ENCODE results near the gene PCF11.
A peak's percentile ranks its signal among the peaks of the same experiment; 100 is the strongest.

The PCF11 gene

DNA sequence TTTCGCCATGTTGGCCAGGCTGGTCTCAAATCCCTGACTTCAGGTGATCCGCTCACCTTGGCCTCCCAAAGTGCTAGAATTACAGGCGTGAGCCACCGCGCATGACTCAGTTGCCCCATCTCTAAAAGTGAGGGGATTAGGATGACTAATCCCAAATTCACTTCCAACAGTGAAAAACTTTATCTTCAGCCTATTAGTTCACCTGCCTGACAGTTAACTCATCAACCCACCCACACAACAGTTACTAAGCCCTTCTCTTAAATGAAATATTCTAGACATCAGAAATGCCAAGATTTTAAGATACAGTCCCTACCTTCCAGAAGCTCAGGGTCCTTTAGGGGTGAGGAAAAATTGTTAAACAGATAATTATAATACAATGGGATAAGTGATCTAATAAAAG is 34.6 kb downstream of the PCF11 start:
- no peak for DNase-seq (ENCODE audit: low read depth)
- TF ChIP-seq, protein P1, sequence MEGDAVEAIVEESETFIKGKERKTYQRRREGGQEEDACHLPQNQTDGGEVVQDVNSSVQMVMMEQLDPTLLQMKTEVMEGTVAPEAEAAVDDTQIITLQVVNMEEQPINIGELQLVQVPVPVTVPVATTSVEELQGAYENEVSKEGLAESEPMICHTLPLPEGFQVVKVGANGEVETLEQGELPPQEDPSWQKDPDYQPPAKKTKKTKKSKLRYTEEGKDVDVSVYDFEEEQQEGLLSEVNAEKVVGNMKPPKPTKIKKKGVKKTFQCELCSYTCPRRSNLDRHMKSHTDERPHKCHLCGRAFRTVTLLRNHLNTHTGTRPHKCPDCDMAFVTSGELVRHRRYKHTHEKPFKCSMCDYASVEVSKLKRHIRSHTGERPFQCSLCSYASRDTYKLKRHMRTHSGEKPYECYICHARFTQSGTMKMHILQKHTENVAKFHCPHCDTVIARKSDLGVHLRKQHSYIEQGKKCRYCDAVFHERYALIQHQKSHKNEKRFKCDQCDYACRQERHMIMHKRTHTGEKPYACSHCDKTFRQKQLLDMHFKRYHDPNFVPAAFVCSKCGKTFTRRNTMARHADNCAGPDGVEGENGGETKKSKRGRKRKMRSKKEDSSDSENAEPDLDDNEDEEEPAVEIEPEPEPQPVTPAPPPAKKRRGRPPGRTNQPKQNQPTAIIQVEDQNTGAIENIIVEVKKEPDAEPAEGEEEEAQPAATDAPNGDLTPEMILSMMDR (conservative IDR thresholded peaks at IDR 0.05; ENCODE audit: control insufficient read depth, insufficient read depth, low read depth, low read length) = no peak
- H3K4me3 ChIP-seq (ENCODE audit: control insufficient read depth, low read depth, low read length) = no peak overlapping the region

DNA sequence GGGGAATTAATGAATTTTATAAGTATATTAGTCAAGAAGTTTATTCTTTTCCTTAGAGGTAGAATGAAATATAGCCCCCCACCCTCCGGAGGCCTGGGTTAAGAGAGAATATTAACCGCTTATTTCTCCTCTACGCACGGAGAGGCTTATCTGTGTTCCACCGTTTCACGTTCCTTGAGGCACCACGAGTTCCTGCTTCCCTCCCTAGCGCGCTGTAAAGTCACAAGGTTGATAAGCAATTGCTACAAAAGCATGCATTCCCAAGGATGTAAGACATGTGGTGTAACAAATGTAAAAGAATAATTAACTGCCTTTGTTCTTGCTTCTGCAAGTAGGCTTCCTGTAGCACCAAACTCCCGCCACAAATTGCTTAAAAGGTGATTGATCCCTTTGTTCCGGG is 35.1 kb downstream of the PCF11 start:
- no peak overlapping the region for H3K4me3 ChIP-seq (ENCODE audit: control insufficient read depth, low read depth, low read length)
- TF ChIP-seq, protein P1 (conservative IDR thresholded peaks at IDR 0.05; ENCODE audit: control insufficient read depth, insufficient read depth, low read depth, low read length) = no peak

DNA sequence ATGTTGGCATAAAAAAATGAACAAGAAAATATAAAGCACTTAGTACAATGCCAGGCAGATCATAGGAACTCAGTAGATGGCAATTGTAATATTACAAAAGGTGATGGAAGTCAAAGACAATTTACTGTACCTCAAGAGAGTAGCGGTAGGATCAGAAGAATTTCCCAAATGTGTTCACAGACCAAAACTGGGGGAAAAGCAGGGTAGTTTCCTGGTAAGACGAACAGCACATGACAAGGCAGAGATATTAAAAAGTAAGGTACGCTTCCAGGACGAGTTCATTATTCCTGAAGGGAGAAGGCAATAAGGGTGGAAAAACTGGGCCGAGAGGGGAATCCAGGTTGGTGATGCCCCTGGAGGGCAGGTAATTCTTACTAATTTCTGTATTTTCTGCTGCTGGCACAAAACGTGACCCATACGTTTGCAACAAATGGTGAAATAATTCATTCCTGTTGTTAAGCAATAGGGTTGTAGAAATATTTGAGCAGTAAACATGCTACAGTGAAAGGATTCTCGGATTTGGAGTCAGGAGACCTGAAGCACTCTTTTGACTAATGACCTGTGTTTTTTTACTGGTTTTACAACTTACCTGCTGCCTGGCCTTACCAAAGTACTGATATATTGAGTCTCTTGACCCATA is 35.8 kb downstream of the PCF11 start:
- peak overlapping the region; percentile 81 for H3K4me3 ChIP-seq (ENCODE audit: control insufficient read depth, low read depth, low read length)
- no peak for DNase-seq (ENCODE audit: low read depth)
- TF ChIP-seq, protein P1 (conservative IDR thresholded peaks at IDR 0.05; ENCODE audit: control insufficient read depth, insufficient read depth, low read depth, low read length) = no peak

More for the DNA sequence above, 35.1 kb downstream of the PCF11 start:
- no peak for DNase-seq (ENCODE audit: low read depth)

DNA sequence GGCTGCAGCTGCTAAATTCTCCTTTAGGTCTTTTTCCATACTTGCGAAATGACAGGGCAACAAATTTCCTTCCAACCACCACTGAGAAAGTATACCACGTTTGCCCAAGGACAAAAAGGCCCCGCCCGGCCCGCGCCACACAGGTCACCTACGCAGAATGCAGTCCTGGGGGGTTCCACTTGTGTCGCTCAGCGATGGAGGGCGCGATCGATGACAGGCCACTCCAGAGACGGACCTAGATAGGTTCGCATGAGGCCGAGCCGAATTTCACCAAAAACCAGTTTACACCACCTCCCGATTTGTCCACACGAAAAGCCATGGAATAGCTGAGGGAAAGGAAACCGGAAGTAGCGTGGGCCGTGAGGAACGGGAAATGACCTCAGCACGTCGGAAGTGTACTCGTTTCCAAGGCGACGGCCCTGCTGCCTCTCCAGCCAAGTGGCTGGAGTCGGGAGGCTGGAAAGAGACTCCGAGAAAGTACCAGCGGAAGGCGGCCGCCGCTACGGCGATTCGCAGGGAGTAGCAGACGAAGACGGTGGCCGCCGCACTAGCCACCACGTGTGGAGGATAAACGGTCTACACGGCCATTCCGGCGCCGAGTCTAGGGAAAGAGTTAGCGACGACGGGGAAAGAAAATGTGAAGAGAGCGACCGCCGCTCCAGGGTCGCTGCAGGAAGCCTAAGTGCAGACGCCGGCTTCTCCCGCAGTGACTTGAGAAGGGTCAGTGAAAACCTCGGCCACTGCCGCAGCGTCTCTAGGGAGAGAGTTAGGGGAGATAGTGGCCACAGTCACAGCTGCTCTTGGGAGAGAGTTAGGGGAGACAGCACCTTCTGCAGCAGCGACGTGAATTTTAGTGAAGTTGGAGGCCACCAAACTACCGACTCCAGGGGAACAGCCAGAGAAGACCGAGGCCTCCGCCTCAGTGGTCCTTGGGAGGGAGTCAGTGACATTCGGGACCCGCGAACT is 36.7 kb downstream of the PCF11 start, which contains the start of gene ANKRD42:
Gene ANKRD42 (plus strand): TSS at position 398 of the 966 bp plus-strand sequence. CDS start 959 bp downstream, outside the sequence.
- TF ChIP-seq, protein P1 (conservative IDR thresholded peaks at IDR 0.05; ENCODE audit: control insufficient read depth, insufficient read depth, low read depth, low read length) = no peak
- DNase-seq (ENCODE audit: low read depth) = peak; percentile 95
- H3K4me3 ChIP-seq (ENCODE audit: control insufficient read depth, low read depth, low read length) = peak within 1 kb of the TSS; percentile 81

DNA sequence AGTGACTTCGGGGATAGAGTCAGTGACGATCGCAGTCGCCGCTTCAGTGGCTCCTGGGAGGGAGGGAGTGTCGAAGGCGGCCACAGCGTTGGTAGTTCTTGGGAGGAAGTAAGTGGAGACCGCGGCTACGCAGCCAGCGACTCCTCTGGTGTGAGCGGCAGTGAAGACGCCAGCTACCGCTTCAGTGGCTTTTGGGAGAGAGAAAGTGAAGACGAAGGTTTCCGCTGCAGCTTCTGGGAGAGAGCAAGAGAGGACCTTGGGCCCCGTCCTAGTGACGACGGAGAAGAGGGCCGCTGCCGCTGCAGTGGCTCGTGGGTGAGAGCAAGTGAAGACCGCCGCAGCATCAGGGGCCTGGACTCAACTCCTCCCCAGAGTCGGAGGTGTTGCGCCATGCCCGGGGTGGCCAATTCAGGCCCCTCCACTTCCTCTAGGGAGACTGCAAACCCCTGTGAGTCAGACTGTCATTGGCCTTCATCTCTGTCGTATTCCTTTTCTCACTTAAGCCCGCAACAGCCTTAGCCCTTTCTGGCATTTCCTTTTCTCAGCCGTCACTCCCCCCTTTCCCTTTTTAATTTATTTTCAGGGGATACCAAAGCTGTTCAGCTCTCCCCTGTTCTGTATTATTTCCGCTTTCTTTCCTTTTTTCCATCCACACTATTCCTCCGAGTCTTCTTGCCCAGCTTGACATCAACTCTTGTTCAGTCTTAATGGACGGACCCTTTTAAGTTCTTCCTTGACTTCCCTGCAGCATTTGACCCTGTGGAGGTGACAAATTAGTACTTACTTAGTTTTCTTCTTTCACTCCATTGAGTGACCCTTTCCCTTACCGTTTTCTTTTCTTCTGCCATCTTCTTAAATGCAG is 37.6 kb downstream of the PCF11 start:
- peak; percentile 77 for DNase-seq (ENCODE audit: low read depth)
- TF ChIP-seq, protein P1 (conservative IDR thresholded peaks at IDR 0.05; ENCODE audit: control insufficient read depth, insufficient read depth, low read depth, low read length) = no peak
- peak overlapping the region; percentile 81 for H3K4me3 ChIP-seq (ENCODE audit: control insufficient read depth, low read depth, low read length)

DNA sequence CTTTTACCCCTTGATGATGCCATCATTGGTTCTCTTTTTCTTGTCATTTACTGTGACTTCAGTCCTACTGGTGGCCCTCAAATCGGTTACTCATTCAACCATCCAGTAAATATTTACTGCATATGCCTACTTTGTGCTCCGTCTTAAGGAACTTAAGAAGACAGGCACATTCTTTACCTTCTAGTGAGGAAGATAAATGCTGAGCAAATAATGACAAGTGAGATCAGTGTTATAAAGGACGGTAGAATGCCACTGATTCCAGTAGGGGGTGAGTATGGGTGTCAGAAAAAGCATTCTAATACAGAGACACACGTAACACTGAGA is 38.2 kb downstream of the PCF11 start:
- TF ChIP-seq, protein P1 (conservative IDR thresholded peaks at IDR 0.05; ENCODE audit: control insufficient read depth, insufficient read depth, low read depth, low read length) = no peak
- no peak for DNase-seq (ENCODE audit: low read depth)
- peak overlapping the region; percentile 81 for H3K4me3 ChIP-seq (ENCODE audit: control insufficient read depth, low read depth, low read length)

Data from fibroblast of mammary gland (primary cell).